AML-193 (cell line): Measurements from ENCODE around the gene AKAIN1.

ENCODE experiments used
- DNase-seq, 2 experiments: peaks; one replicate each; lab custom pipeline; 2025; lab: John Stamatoyannopoulos, UW

The AKAIN1 gene

GRCh38 chr18:5159080-5159479 is 38.0 kb downstream of the AKAIN1 start:
- DNase-seq: no peak

- no peak for DNase-seq
Measured at GRCh38 chr18:5158587-5158986, 38.5 kb downstream of the AKAIN1 start.

GRCh38 chr18:5158172-5158571 is 38.9 kb downstream of the AKAIN1 start:
- no peak for DNase-seq

GRCh38 chr18:5155907-5156287 is 41.2 kb downstream of the AKAIN1 start:
- no peak for DNase-seq

DNA sequence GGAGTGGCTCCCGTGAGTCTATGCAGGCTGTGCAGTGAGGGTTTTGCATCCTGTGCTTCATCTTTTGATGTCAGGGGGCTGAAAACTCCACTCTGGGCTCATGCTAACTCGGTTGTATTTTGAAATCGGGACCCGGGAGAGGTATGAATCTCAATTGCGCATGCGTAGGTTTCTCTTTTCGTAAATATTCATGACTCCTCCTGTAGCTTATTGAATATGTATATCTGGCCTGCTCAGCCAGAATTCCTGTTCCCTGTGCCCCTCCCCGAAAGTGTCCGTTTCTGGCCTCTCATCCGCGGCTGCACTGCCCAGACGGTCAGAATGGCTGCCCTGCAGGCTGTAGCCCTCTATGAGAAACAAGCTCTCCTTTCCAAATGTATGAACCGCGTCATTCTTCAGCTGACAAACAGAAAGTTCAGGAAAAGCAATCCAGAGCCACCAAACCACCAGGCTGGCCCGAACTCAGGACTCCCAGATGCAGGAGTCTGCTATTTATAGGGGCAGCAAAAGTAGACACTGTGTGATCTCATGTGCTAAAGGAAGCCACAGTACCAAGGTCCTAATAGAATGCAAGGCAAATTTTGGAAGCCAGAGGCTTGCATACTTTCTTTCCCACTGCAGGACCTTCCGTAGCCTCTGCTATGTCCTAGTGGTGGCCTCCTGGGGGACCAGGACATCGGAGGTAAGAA is 41.7 kb downstream of the AKAIN1 start:
- no peak for DNase-seq

DNA sequence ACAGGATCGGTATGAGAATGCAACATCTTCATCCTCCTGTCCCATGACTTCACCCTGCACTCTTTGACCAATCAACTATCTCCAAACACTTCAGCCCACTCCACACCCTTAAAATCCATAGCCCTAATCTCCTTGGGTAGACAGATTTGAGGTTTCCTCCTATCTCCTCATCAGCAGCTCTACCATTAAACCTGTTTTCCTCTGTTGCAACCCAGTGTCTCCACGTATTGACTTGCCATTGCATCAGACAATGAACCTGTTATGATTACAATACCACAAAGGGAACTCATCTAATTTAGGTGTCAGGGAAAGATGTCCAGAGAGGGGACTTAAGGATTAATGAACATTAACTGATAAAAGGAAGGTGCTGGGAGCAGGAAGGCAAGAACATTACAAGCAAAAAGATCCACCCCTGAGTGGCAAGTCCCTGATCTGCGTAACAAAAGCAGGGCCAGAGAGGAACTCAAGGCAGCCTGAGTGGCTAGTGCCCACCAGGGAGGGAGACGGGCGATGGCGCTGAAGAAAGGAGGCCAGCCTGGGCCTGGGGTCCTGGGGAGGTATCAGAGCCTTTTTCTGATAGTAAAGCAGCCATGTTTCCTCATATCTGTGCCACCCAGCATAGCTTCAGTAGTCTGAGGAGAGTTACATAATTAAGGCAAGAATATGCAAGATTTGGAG is 44.6 kb downstream of the AKAIN1 start:
- DNase-seq: no peak

GRCh38 chr18:5150894-5151293 is 46.2 kb downstream of the AKAIN1 start:
- DNase-seq: no peak

DNA sequence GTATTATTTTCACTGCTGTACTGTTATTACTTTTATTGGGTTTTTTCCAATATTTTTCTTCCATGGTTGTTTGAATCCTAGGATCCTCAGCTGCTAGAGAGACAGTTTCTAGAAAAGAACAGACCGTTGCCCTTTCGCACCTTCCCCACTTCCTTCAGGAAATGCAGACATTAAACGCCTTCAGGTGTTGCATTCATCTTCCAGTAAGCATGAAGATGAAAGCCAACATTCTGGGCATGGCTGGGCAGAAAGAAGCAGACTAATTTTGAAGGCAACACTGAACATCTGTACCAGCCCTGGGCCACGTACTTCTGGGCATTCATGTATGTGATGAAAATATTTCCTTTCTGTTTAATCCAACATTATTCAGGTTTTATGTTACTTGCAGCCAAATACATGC is 51.0 kb downstream of the AKAIN1 start:
- DNase-seq: no peak

DNA sequence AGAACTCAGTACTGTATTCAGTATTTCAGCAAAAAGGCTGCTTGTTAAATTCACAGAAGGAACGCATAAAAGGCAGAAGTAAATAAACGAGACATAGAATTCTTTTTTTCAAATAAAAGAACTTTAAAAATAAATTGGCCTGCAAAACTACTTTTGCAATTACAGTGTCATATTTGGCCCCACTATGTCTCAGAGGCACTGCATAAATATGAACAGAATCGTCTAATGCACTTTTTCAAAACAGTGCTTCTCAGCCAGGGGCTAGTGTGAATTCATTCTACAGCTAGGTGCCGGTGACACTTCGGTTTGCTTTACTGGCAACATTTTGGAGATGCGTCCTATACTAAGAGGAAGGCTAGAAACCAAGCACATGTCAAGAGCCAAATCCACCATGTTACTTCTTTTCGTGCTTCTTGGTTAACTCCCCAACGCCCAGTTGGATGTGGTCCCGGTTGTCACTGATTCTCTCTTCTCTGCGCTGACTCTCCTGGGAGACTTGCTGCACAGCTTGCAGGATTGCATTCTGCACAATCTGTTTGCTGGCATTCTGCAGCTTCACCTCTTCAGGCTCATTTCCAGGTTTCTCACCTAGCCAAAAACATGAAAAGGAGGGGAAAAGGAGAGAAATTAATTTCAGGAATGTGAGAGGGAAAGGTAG is 51.8 kb downstream of the AKAIN1 start:
- DNase-seq: no peak

- no peak for DNase-seq
Measured at GRCh38 chr18:5144629-5145028, 52.4 kb downstream of the AKAIN1 start.

GRCh38 chr18:5142859-5143258 is 54.2 kb downstream of the AKAIN1 start:
- DNase-seq: no peak

DNA sequence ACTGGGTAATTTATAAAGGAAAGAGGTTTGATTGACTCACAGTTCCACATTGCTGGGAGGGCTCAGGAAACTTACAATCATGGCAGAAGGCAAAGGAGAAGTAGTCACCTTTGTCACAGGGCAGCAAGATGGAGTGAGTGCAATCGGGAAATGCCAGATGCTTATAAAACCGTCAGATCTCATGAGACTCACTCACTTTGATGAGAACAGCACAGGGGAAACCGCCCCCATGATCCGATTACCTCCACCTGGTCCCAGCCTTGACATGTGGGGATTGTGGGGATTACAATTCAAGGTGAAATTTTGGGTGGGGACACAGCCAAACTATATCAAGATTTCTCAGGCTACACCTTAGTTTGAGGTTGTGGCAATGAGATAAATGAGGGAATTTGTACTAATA is 54.9 kb downstream of the AKAIN1 start:
- DNase-seq: no peak

GRCh38 chr18:5137261-5137660 is 59.8 kb downstream of the AKAIN1 start:
- DNase-seq: no peak

- DNase-seq: no peak
Measured at GRCh38 chr18:5132987-5133386, 64.1 kb downstream of the AKAIN1 start.

GRCh38 chr18:5122272-5122671 is 74.8 kb downstream of the AKAIN1 start:
- no peak for DNase-seq

GRCh38 chr18:5110266-5110665 is 86.8 kb downstream of the AKAIN1 start:
- DNase-seq: no peak

- DNase-seq: no peak
Measured at GRCh38 chr18:5107988-5108387, 89.1 kb downstream of the AKAIN1 start.

- DNase-seq: no peak
Measured at GRCh38 chr18:5106730-5107129, 90.3 kb downstream of the AKAIN1 start.

GRCh38 chr18:5104246-5104645 is 92.8 kb downstream of the AKAIN1 start:
- no peak for DNase-seq

- no peak for DNase-seq
Measured at GRCh38 chr18:5103693-5104092, 93.4 kb downstream of the AKAIN1 start.

DNA sequence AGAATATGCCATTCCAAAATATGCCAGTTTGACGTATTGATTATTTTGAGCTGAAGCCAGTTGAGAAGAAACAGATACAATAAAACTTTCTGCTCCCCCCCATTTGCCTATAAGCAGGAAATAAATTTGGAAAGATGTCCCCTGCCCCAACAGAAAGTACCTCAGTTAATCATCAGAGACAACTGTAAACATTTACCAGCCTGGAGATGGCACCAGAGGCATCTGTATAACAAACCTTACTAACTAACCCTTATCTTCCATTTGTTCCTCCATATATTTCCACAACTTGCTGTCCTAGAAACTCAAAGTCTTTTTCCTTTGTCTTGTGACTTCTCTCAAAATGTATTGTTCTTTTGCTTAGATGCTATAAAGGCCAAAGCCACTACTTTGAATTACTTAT is 93.8 kb downstream of the AKAIN1 start:
- DNase-seq: no peak

DNA sequence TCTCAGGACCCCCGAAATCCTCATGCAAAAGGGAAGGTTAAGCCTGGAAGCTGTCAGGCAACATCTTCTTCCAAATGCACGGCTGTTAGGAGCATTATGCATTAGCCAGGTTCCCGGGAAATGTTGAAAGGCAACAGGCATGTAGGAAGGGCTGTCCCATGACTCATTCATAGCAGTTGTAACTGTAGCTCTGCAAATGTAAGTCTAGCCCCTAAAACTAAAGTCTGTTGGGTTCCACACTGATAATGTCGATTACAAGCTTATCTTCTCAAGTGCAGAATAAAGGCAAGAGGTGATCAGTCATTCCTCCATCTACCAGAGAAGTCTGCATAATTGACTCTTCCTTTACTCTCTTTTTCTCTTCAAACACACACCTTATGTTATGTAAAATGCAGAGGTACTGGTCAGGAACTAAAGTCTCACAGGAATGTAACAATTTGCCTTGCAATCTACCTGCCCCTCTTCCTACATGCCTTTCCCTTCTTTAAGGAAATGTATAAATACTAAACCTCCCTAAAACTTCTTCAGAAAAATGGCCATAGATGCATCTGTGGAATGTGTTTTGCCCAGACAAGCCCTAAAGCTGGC is 99.8 kb downstream of the AKAIN1 start:
- no peak for DNase-seq

DNA sequence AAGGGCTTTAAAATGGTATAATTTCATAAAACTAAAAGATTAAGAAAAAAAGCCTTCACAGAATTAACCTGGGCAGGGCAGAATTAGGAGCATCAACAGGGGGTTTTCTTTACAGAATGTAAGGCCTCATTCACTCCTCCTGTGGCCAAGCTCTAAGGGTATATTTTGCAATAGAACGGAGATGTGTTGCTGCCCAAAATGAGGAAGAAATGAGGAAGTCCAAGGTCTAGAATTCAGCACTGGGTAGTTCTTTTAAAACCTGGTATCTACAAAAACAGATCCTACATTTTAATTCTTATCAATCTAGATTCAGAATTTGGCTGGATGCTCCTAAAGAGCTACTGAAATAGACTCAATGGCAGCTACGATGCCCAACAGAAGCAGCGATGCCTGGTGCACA is 101.8 kb downstream of the AKAIN1 start:
- DNase-seq: peak in 1 of 2 experiments; percentile 5
